Measurements from ENCODE around the gene JAK1.

JAK1 gene

DNA sequence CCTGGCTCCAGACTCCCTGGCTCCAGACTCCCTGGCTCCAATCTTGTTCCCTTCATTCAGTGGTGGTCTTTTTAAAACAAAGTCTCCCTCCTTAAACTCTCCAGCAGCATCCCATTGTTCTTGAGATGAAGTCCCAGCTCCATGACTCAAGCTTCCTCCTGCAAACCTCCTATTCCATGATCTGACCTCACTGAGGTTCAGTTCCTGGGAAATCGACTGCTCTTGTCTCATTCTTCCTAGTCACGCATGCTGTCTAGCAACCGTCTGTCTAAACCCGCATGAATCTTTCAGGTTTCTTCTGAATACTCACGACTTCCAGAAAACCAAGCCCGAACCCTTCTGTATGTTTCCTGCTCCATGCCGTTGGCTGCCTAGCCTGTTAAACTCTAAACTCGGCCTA lies 129.5 kb downstream of the JAK1 start:
- H3K4me3 ChIP-seq (ENCODE audit: low read depth, low read length) = no peak overlapping the region
- TF ChIP-seq, protein P1, sequence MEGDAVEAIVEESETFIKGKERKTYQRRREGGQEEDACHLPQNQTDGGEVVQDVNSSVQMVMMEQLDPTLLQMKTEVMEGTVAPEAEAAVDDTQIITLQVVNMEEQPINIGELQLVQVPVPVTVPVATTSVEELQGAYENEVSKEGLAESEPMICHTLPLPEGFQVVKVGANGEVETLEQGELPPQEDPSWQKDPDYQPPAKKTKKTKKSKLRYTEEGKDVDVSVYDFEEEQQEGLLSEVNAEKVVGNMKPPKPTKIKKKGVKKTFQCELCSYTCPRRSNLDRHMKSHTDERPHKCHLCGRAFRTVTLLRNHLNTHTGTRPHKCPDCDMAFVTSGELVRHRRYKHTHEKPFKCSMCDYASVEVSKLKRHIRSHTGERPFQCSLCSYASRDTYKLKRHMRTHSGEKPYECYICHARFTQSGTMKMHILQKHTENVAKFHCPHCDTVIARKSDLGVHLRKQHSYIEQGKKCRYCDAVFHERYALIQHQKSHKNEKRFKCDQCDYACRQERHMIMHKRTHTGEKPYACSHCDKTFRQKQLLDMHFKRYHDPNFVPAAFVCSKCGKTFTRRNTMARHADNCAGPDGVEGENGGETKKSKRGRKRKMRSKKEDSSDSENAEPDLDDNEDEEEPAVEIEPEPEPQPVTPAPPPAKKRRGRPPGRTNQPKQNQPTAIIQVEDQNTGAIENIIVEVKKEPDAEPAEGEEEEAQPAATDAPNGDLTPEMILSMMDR (IDR thresholded peaks at IDR 0.05; ENCODE audit: low read depth, low read length) = no peak

DNA sequence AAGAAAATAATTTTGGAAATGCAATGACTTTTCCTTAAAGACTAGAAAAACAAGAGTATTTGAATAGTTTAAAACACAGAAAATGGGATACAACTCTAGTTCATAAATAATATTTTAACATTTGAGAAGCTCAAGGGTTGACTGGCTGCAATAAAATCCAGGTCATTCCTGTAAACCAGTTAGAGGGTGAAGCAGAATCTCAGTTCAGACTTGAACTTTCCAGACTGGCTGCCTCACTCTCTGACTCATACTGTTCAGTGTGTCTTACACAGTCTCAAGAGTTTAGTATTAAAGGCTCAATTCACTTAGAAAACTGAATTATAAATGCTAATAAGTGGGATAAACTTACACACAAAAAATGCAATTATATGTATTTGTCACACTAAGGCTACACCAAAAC lies 131.6 kb downstream of the JAK1 start:
- TF ChIP-seq, protein P1 (IDR thresholded peaks at IDR 0.05; ENCODE audit: low read depth, low read length) = no peak

DNA sequence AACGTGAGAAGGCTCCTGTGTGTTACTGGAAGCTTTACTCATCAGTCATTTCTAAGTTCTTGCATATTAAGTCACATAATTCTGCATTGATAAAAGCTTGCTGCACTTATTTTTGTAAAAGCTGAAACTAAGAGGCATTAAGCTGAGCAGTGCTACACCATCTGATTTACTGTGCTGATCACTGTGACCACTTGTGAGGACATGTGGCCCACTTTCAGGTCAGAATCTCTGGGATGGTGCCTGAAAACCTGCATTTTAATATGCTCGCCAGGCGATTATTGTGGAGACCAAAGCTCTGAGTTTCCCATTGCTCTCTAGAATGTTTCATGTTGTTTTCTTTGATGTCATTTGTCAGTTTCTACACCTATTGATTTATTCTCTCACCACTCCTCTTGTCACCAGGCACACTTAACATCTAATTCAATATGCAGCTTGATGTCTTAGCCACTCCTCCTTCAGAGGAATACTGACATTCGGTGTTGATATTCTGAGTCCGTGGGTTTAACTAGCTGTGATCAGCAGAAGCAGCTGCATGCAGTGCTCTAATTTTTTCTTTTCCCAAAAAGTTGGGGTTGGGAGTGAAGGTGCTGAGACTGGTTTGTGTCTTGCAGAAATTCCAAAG lies 136.2 kb downstream of the JAK1 start:
- no peak overlapping the region for H3K4me3 ChIP-seq (ENCODE audit: low read depth, low read length)
- TF ChIP-seq, protein P1 (IDR thresholded peaks at IDR 0.05; ENCODE audit: low read depth, low read length) = no peak

More for the DNA sequence above, 131.6 kb downstream of the JAK1 start:
- no peak overlapping the region for H3K4me3 ChIP-seq (ENCODE audit: low read depth, low read length)

DNA sequence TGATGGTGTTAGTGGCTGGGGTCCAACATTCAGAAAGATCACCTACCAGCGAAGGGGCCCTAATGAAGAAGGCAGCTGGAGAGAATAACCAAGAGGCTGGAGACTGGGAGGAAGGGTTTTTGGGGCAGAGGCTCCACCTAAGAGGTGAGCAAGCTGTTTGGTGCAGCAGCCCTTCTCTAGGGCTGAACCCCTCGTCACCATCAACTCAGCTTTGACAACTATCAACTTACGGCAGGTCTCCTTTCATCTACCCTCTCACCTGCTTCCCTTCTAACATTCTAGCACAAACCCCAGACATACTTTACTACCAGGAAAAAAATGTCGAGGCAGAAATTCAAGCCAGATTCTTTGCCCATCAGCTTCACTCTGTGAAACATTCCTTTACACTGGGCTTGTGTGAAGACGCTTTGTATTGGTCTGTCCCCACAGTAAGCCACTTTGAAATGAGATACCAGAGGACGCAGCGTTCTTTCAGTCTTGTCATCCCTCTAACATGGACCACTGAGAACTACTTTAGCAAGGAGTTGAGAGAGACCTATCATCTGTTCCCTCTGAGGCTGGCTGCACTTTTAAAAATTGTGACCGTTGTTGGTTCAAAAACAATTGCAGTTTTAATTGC lies 136.8 kb downstream of the JAK1 start:
- no peak overlapping the region for H3K4me3 ChIP-seq (ENCODE audit: low read depth, low read length)

DNA sequence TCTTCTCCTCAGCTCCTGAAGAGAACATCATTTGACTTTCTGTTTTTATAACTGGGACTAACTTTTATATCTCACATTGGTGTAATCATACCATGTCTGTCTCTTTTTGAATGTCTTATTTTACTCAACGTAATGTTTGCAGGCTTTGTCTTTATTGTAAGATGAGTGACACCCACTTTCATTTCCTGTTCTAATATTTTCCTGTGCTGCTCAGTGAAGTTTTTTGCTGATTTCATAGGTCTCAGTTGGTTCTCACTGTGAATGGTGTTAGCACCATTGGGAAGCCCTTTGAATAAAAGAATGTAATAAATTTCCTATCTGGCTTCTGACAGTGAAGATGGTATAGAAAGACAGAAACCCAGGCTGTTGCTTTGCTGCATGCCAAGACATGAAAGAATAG lies 137.5 kb downstream of the JAK1 start:
- TF ChIP-seq, protein P1 (IDR thresholded peaks at IDR 0.05; ENCODE audit: low read depth, low read length) = no peak

More for the DNA sequence above, 136.8 kb downstream of the JAK1 start:
- TF ChIP-seq, protein P1 (IDR thresholded peaks at IDR 0.05; ENCODE audit: low read depth, low read length) = no peak

DNA sequence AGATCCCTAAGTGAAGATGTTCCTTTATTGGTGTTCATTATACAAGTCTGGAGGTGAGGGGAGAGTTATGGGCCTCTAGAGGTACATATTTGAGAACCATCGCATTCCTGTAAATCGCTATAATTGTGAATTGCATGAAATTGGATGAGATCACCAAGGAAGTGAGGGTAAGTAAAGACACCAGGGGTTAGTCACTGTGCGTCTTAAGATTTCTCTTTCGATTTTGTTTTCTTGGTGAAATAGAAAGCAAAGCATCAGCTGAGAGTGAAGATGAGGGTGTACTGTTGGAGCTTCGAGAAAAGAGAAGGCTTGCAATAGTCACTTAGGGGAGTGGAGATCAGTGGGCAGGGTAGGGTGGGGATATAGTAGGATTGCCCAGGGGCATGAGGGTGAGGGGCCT lies 139.4 kb downstream of the JAK1 start:
- H3K4me3 ChIP-seq (ENCODE audit: low read depth, low read length) = no peak overlapping the region
- TF ChIP-seq, protein P1 (IDR thresholded peaks at IDR 0.05; ENCODE audit: low read depth, low read length) = no peak

More for the DNA sequence above, 137.5 kb downstream of the JAK1 start:
- no peak overlapping the region for H3K4me3 ChIP-seq (ENCODE audit: low read depth, low read length)

DNA sequence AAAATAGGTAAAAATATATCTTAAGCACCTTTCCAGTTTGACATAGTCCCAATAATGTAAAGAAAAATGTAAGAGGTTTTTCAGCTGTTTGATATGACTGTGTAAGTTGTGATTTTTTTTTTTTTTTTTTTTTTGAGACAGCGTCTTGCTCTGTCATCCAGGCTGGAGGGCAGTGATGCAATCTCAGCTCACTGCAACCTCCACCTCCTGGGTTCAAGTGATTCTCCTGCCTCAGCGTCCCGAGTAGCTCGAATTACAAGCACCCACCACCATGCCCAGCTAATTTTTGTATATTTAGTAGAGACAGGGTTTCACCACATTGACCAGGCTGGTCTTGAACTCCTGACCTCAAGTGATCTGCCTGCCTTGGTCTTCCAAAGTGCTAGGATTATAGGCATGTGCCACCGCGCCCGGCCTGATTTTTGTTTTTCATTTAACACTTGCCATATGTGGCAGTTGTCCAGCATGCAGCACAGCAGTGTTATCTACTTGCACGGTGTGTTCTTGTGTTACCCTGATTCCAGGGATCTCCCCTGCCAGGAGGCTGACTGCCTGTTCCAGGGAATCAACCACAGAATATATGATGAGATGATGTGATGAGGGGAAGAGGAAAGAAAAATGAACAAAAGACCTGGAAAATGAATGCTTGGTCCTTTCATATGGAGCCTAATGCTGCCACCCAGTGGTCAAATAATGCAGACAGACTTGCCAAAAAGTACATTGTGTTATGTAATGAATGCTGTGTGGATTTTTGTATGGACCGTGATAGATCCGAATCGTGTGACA lies 142.5 kb downstream of the JAK1 start:
- TF ChIP-seq, protein P1 (IDR thresholded peaks at IDR 0.05; ENCODE audit: low read depth, low read length) = peak; percentile 49; the same call in 1 of the 2 replicates
- H3K4me3 ChIP-seq (ENCODE audit: low read depth, low read length) = no peak overlapping the region
